ENCODE data around the gene STON1.

The STON1 gene

GRCh38 chr2:48529194-48529593, 760 bp upstream of the STON1 start:
- TF ChIP-seq, protein P1, sequence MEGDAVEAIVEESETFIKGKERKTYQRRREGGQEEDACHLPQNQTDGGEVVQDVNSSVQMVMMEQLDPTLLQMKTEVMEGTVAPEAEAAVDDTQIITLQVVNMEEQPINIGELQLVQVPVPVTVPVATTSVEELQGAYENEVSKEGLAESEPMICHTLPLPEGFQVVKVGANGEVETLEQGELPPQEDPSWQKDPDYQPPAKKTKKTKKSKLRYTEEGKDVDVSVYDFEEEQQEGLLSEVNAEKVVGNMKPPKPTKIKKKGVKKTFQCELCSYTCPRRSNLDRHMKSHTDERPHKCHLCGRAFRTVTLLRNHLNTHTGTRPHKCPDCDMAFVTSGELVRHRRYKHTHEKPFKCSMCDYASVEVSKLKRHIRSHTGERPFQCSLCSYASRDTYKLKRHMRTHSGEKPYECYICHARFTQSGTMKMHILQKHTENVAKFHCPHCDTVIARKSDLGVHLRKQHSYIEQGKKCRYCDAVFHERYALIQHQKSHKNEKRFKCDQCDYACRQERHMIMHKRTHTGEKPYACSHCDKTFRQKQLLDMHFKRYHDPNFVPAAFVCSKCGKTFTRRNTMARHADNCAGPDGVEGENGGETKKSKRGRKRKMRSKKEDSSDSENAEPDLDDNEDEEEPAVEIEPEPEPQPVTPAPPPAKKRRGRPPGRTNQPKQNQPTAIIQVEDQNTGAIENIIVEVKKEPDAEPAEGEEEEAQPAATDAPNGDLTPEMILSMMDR (IDR thresholded peaks at IDR 0.05; ENCODE audit: borderline replicate concordance, insufficient read depth, low read depth, low read length) = no peak
- H3K4me3 ChIP-seq (ENCODE audit: low read depth, low read length) = no peak overlapping the region

DNA sequence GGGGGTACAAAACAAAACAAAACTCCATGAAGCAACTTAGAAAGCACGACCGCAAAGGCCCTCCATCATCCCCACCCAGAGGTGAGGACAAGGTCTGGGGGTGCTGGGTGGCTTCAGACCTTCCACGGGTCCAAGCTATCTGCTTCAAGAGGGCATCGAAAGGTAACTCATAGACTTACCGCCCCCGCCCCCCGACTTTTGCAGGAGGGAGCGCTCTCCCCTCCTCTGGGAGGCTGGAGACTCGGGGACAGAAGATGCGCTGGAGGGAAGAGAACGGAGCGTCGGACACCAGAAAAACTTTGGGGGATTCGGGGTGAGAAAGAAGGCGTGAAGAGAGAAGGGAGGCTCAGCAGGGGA, 300 bp upstream of the STON1 start:
- TF ChIP-seq, protein P1 (IDR thresholded peaks at IDR 0.05; ENCODE audit: borderline replicate concordance, insufficient read depth, low read depth, low read length) = no peak
- no peak overlapping the region for H3K4me3 ChIP-seq (ENCODE audit: low read depth, low read length)

DNA sequence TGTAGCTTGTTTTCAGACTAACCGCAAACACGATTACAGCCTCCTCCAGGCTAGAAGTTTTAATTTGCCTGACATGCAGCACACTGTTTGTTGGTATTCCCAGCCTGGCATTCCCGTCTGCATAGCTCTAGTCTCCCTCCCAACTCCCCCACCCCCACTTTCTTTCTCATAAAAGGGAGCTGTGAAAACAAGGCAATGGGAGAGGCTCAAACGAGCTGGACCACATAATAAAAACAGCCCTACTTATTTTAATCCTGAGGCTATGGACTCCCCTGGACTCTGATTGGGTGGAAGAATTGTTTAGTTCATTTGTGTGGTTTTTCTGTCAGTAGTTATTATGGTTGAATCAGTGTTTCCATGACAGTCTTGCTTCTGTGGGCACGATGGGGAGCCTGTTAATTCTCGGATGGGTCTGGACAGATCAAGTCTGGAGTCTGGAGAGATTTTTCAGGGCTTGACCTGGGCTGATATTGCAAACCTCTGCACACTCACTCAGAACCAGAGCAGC, 1.2 kb downstream of the STON1 start:
- TF ChIP-seq, protein P1 (IDR thresholded peaks at IDR 0.05; ENCODE audit: borderline replicate concordance, insufficient read depth, low read depth, low read length) = no peak
- no peak overlapping the region for H3K4me3 ChIP-seq (ENCODE audit: low read depth, low read length)

GRCh38 chr2:48532174-48532573, 2.2 kb downstream of the STON1 start:
- TF ChIP-seq, protein P1 (IDR thresholded peaks at IDR 0.05; ENCODE audit: borderline replicate concordance, insufficient read depth, low read depth, low read length) = no peak
- no peak overlapping the region for H3K4me3 ChIP-seq (ENCODE audit: low read depth, low read length)

DNA sequence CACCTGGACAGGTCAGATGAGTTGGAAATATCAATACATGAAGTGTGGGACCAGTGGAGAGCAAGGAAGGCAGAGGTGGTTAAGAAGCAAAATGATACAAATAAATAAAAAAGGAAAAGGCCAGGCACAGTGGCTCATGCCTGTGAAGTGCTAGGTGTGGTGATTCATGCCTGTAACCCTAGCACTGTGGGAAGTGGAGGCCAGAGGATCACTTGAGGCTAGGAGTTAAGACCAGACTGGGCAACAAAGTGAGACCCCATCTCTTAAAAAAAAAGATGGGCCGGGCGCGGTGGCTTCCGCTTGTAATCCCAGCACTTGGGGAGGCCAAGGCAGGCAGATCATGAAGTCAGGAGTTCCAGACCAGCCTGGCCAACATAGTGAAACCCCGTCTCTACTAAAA, 2.9 kb downstream of the STON1 start:
- H3K4me3 ChIP-seq (ENCODE audit: low read depth, low read length) = no peak overlapping the region
- TF ChIP-seq, protein P1 (IDR thresholded peaks at IDR 0.05; ENCODE audit: borderline replicate concordance, insufficient read depth, low read depth, low read length) = no peak

DNA sequence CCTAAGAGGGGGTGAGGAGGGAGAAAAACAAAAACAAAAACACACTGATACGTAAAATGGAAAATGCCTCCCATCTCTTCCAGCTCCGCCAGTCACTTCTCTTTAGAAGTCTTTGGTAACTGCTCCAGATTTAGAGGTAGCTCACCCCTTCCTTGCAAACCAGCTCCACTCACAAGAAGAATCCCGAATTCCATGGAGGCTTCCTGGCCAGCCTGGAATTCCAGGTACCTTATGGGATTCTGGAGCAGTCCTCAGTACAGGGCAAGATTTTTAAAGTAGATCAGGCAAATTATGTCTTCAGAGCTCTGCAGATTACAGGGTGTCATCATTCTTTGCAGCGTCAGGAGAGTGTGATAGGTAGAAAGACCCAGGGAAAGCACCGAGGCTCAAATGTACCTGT, 4.8 kb downstream of the STON1 start:
- TF ChIP-seq, protein P1 (IDR thresholded peaks at IDR 0.05; ENCODE audit: borderline replicate concordance, insufficient read depth, low read depth, low read length) = no peak
- no peak overlapping the region for H3K4me3 ChIP-seq (ENCODE audit: low read depth, low read length)

DNA sequence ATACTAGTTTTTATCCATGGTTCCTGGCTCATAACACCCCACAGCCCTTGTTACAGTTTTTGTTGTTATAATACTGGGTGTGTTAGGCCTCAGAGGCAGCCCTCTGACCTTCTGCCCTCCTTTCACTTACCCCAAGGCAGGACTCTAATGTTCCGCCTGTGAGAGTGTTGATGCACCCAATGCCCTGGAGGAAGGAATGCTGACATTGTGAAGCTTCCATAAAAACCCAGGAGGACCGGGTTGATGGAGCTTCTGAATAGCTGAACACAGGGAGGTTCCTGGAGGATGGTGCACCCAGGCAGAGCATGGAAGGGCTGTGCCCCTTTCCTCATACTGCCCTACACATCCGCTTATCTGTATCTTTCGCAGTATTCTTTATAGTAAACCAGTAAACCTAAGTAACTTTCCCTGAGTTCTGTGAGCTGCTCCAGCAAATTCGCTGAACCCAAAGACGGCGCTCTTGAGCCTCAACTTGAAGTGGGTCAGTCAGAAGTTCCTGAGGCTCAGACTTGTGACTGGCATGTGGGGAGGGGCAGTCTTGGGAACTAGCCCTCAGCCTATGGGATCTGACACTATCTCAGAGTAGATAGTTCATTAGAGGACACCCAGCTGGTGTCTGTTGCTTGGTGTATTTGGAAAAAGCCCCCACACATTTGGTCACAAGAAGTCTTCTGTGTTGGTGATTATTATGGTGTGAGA, 10.4 kb downstream of the STON1 start:
- TF ChIP-seq, protein P1 (IDR thresholded peaks at IDR 0.05; ENCODE audit: borderline replicate concordance, insufficient read depth, low read depth, low read length) = no peak

More for the DNA sequence above, 10.4 kb downstream of the STON1 start:
- no peak overlapping the region for H3K4me3 ChIP-seq (ENCODE audit: low read depth, low read length)

Measured in GM12875 (cell line).